ENCODE results near the gene MKX. TPM values are rescaled to one million over a fixed set of nuclear protein-coding genes. Genes with fewer than 3 reads are reported as not detected.

MKX gene
- total and polyA plus RNA-seq, 9 of the 15 experiments (the other 6 are each of a cell fraction or from before 2014, with no cell fraction given), result 0.07 TPM; not detected in 7

- TF ChIP-seq CEBPB (tag; IDR thresholded peaks at IDR 0.05) (peak; percentile 83), ZNF398 (CRISPR knock-in tag; IDR thresholded peaks at IDR 0.05) (no peak), CEBPG (CRISPR knock-in tag; IDR thresholded peaks at IDR 0.05) (no peak), CEBPG (tag; conservative IDR thresholded peaks at IDR 0.05 in 1 of 2, IDR thresholded peaks at IDR 0.05 in 1 of 2) (peak in 1 of 2 experiments; percentile 81; a peak in 2 of 4 replicates)
- H3K4me1 ChIP-seq (replicated peaks in 1 of 2; ENCODE audit: control insufficient read depth in 2 of 2, insufficient read depth in 2 of 2, low read length in 2 of 2), result no peaks in the 10 kb centered on the region
- H3K79me2 ChIP-seq (ENCODE audit: control insufficient read depth, insufficient read depth, low read length), result no peaks in the 10 kb centered on the region
- no peak overlapping the region for H3K4me2 ChIP-seq (ENCODE audit: insufficient read depth, low read length)
- no peaks in the 10 kb centered on the region for H4K20me1 ChIP-seq (replicated peaks; ENCODE audit: control insufficient read depth, insufficient read depth, low read length)
- BruUV-seq (replicated peaks), result no TSS peak
- no peaks in the 10 kb centered on the region for H3K9me1 ChIP-seq (ENCODE audit: control insufficient read depth, insufficient read depth, low read length)
- H2AFZ ChIP-seq (ENCODE audit: low read depth, low read length), result no peak overlapping the region
- POLR2A ChIA-PET, result interaction anchor here (0.6 kb wide), 1 partner anchor 1205 kb away, joined by 3 read pairs; no protein-coding TSS in a partner anchor
- FAIRE-seq (no peak), ATAC-seq (no peak), DNase-seq (ENCODE audit: extremely low read depth in 1 of 4, low spot score in 3 of 4) (no peak)
- peaks cover 14 to 18% of the 10 kb centered on the region in 2 experiments; a peak in 4 of 5 replicates for H3K27me3 ChIP-seq (ENCODE audit: control insufficient read depth in 2 of 2, insufficient read depth in 2 of 2, low read length in 2 of 2)
- H3K36me3 ChIP-seq (ENCODE audit: control insufficient read depth, insufficient read depth, low read length), result no peaks in the 10 kb centered on the region
- intact Hi-C loops (cut with micrococcal nuclease), result loop anchor here (10.0 kb wide), 1 partner anchor 287 kb away; no protein-coding TSS in a partner anchor
- 2% methylated on average over 3 of the region's 3 CpGs for WGBS (ENCODE audit: insufficient coverage, low coverage, missing lambda C conversion rate)
- no peaks in the 10 kb centered on the region for H3K9me3 ChIP-seq (replicated peaks; ENCODE audit: control insufficient read depth, insufficient read depth, low read depth, low read length)
- H3K4me3 ChIP-seq, result no peak overlapping the region
- H3K27ac ChIP-seq (ENCODE audit: extremely low read depth, low read depth, low read length), result no peak overlapping the region
- no peak overlapping the region for H3K9ac ChIP-seq (ENCODE audit: insufficient read depth in 1 of 2, low read depth in 2 of 2, low read length in 2 of 2)
- CTCF ChIA-PET (ENCODE audit: low intra/inter-chr PET ratio), result no interaction called here
- in situ Hi-C loops (cut with MboI), result no loop called here
These were observed 83.9 kb downstream of the MKX start for GRCh38 chr10:27661514-27662286.
